Activated T-helper 2 cell treated with anti-CD3 and anti-CD28 coated beads, Interferon-gamma antibody, Interleukin-2, Interleukin-4, amounts not matched to agents 10 μg/mL and 5 μg/mL and 100 μg/mL, durations not matched to agents 14 hours and 24 hours and 36 hours (primary cell): ENCODE data around the gene TGFBI. TPM values are rescaled to one million over a fixed set of nuclear protein-coding genes. Genes with fewer than 3 reads are reported as not detected.
"Not testable (repeated sequence)": the region's sequence is repeated elsewhere in the genome, so short reads cannot be mapped to it uniquely, and the experiment has no call there.

Experiments used
- DNase-seq: peaks from one replicate; pipeline ENCODE4 v3.0.0; 2021; ENCODE audit warnings: low spot score
- H3K27ac Mint-ChIP-seq: one replicate; pipeline ENCODE4 v1.8.0; 2021; ENCODE audit warnings: mixed read lengths
- H3K27me3 Mint-ChIP-seq: one replicate; pipeline ENCODE4 v1.8.0; 2021; ENCODE audit warnings: low read depth, mixed read lengths
- H3K36me3 Mint-ChIP-seq: one replicate; pipeline ENCODE4 v1.8.0; 2021; ENCODE audit warnings: low read depth, mixed read lengths
- H3K4me1 Mint-ChIP-seq: one replicate; pipeline ENCODE4 v1.8.0; 2021; ENCODE audit warnings: low read depth, mixed read lengths
- H3K4me3 Mint-ChIP-seq: one replicate; pipeline ENCODE4 v1.8.0; 2021; ENCODE audit warnings: low read depth, mild to moderate bottlenecking, moderate library complexity, mixed read lengths
- H3K9me3 Mint-ChIP-seq: one replicate; pipeline ENCODE4 v1.8.0; 2021; ENCODE audit warnings: mixed read lengths
- intact Hi-C: fragments of 100-400 bp; cut with micrococcal nuclease; formaldehyde crosslinking; loops from one replicate; pipeline ENCODE4 v1.15.1; 2023
- total RNA-seq: library from RNA; stranded (reverse); gene quantifications from 2 replicates; pipeline ENCODE4 v1.2.3, GENCODE V29; 2022

TGFBI gene
- total RNA-seq, 1 donor from 2014 or later: not detected

DNA sequence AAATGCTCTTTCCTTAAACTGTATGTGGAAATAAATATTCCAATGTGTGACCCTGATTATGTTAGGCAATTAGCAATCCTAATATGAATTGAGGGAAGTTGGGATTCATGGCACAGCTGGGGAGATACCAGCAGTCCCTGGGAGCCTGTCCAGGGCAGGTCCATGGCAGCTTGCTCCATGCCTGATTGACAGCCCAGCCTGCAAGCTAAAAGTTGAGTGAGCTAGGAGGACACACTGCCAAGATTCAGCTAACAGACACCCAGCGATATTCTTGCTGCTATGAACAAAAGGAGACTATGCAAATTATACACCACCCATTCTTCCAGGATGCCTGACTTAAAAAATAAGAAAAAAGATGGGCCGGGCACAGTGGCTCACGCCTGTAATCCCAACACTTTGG lies 6.2 kb downstream of the TGFBI start:
- H3K27me3 Mint-ChIP-seq: peaks cover 14% of the 10 kb centered on the region
- intact Hi-C loops: no loop called here
- no peak overlapping the region for H3K27ac Mint-ChIP-seq
- H3K4me1 Mint-ChIP-seq: peaks cover 19% of the 10 kb centered on the region
- no peaks in the 10 kb centered on the region for H3K36me3 Mint-ChIP-seq
- DNase-seq: no peak
- H3K4me3 Mint-ChIP-seq: no peak overlapping the region
- peaks cover 5% of the 10 kb centered on the region for H3K9me3 Mint-ChIP-seq

GRCh38 chr5:136035837-136036236 lies 7.0 kb downstream of the TGFBI start:
- Mint-ChIP-seq H3K27ac (no peak overlapping the region), H3K4me3 (no peak overlapping the region), H3K27me3 (peaks cover 11% of the 10 kb centered on the region), H3K9me3 (peaks cover 5% of the 10 kb centered on the region), H3K4me1 (peaks cover 19% of the 10 kb centered on the region), H3K36me3 (no peaks in the 10 kb centered on the region)
- DNase-seq: no peak
- intact Hi-C loops: no loop called here

DNA sequence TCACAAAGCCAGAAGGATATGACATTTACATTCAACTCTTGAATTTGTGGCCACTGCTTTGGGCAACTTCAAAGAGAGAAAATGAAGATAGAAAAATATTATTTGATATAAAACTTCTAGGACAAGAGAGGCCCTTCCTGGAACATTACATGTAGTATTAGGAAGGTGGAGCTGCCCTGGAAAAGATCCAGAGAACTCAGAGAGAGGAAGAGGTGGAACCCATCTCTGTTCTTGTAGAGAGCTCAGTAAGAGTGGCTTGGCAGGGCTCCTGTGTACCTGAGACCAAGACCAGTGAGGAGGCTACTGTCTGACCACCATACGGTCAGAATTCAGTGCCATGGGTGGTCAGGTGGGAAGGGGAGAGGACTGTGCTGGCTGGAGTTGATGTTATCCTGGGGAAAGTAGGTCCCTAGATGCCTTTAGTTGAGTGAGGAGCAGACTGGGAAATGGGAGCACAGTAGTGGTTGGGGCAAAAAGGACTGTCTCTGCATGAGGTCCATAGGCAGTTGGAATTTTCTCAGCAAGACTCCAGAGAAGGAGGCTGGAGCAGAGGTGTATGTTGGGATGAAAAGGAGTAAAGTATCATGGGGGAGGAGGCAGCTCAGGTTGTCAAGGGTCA lies 7.6 kb downstream of the TGFBI start:
- peaks cover 12% of the 10 kb centered on the region for H3K27me3 Mint-ChIP-seq
- H3K36me3 Mint-ChIP-seq: no peaks in the 10 kb centered on the region
- no peak overlapping the region for H3K4me3 Mint-ChIP-seq
- H3K27ac Mint-ChIP-seq: peak overlapping the region; percentile 53
- H3K4me1 Mint-ChIP-seq: peaks cover 19% of the 10 kb centered on the region
- intact Hi-C loops: no loop called here
- peaks cover 5% of the 10 kb centered on the region for H3K9me3 Mint-ChIP-seq
- no peak for DNase-seq

- Mint-ChIP-seq H3K27me3 (peaks cover 8% of the 10 kb centered on the region), H3K36me3 (no peaks in the 10 kb centered on the region), H3K27ac (peak overlapping the region; percentile 61), H3K9me3 (peaks cover 5% of the 10 kb centered on the region), H3K4me1 (peaks cover 20% of the 10 kb centered on the region), H3K4me3 (no peak overlapping the region)
- DNase-seq: peak; percentile 15
- intact Hi-C loops: loop anchor here (1.0 kb wide), 1 partner anchor 43 kb away; no protein-coding TSS in a partner anchor
Observed at GRCh38 chr5:136037001-136037705, 8.4 kb downstream of the TGFBI start.

GRCh38 chr5:136038635-136039034 lies 9.8 kb downstream of the TGFBI start:
- H3K27ac Mint-ChIP-seq: no peak overlapping the region
- H3K4me3 Mint-ChIP-seq: no peak overlapping the region
- H3K36me3 Mint-ChIP-seq: no peaks in the 10 kb centered on the region
- DNase-seq: no peak
- peaks cover 27% of the 10 kb centered on the region for H3K4me1 Mint-ChIP-seq
- peaks cover 11% of the 10 kb centered on the region for H3K27me3 Mint-ChIP-seq
- intact Hi-C loops: no loop called here
- peaks cover 5% of the 10 kb centered on the region for H3K9me3 Mint-ChIP-seq

GRCh38 chr5:136039202-136039601 lies 10.4 kb downstream of the TGFBI start:
- DNase-seq: no peak
- intact Hi-C loops: no loop called here
- Mint-ChIP-seq H3K27me3 (peaks cover 11% of the 10 kb centered on the region), H3K36me3 (no peaks in the 10 kb centered on the region), H3K4me1 (peaks cover 27% of the 10 kb centered on the region), H3K9me3 (peaks cover 5% of the 10 kb centered on the region), H3K27ac (no peak overlapping the region), H3K4me3 (no peak overlapping the region)

GRCh38 chr5:136040746-136041415 lies 12.1 kb downstream of the TGFBI start:
- H3K4me3 Mint-ChIP-seq: no peak overlapping the region
- H3K4me1 Mint-ChIP-seq: peaks cover 27% of the 10 kb centered on the region
- intact Hi-C loops: loop anchor here (5.0 kb wide), 1 partner anchor 64 kb away; no protein-coding TSS in a partner anchor
- peaks cover 8% of the 10 kb centered on the region for H3K27me3 Mint-ChIP-seq
- no peak overlapping the region for H3K27ac Mint-ChIP-seq
- H3K9me3 Mint-ChIP-seq: peaks cover 5% of the 10 kb centered on the region
- no peak for DNase-seq
- no peaks in the 10 kb centered on the region for H3K36me3 Mint-ChIP-seq

- intact Hi-C loops: loop anchor here (5.0 kb wide), 1 partner anchor 65 kb away; no protein-coding TSS in a partner anchor
- Mint-ChIP-seq H3K36me3 (no peaks in the 10 kb centered on the region), H3K27ac (no peak overlapping the region), H3K4me3 (no peak overlapping the region), H3K27me3 (peaks cover 8% of the 10 kb centered on the region), H3K9me3 (peaks cover 5% of the 10 kb centered on the region), H3K4me1 (peaks cover 16% of the 10 kb centered on the region)
- no peak for DNase-seq
Observed at GRCh38 chr5:136042156-136042555, 13.4 kb downstream of the TGFBI start.

- H3K4me3 Mint-ChIP-seq: no peak overlapping the region
- intact Hi-C loops: loop anchor here (5.0 kb wide), 1 partner anchor 65 kb away; no protein-coding TSS in a partner anchor
- peaks cover 6% of the 10 kb centered on the region for H3K27me3 Mint-ChIP-seq
- no peak overlapping the region for H3K27ac Mint-ChIP-seq
- peaks cover 10% of the 10 kb centered on the region for H3K4me1 Mint-ChIP-seq
- no peaks in the 10 kb centered on the region for H3K36me3 Mint-ChIP-seq
- no peak for DNase-seq
- peaks cover 1% of the 10 kb centered on the region for H3K9me3 Mint-ChIP-seq
Observed at GRCh38 chr5:136042665-136043121, 13.9 kb downstream of the TGFBI start.

DNA sequence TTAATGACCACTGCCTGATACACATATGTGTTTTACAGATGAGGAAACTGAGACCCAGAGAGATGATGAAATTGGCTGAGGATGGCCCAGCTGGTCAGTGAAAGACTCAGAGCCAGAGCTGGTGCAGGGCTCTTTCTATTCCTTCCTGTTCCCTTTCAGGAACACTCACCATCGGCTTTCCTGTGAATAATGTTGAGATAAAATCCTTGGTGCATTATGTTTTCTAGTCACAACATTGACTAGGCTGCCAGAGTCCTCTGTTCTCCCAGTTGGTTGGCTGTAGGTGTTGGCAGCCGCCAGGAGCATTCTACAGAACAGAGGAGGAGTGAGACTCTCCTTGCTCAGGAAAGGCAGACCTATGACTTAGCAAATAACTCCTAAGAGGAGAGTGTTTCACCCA lies 14.8 kb downstream of the TGFBI start:
- peaks cover 6% of the 10 kb centered on the region for H3K27me3 Mint-ChIP-seq
- no peak for DNase-seq
- intact Hi-C loops: loop anchor here (5.0 kb wide), 1 partner anchor 66 kb away; no protein-coding TSS in a partner anchor

GRCh38 chr5:136043968-136044610 lies 15.3 kb downstream of the TGFBI start:
- H3K4me1 Mint-ChIP-seq: peaks cover 8% of the 10 kb centered on the region
- peaks cover 8% of the 10 kb centered on the region for H3K27me3 Mint-ChIP-seq
- H3K27ac Mint-ChIP-seq: no peak overlapping the region
- H3K9me3 Mint-ChIP-seq: no peaks in the 10 kb centered on the region
- DNase-seq: no peak
- no peak overlapping the region for H3K4me3 Mint-ChIP-seq
- intact Hi-C loops: loop anchor here (5.0 kb wide), 1 partner anchor 67 kb away; no protein-coding TSS in a partner anchor
- H3K36me3 Mint-ChIP-seq: no peaks in the 10 kb centered on the region

More for the DNA sequence above, 14.8 kb downstream of the TGFBI start:
- Mint-ChIP-seq H3K4me1 (peaks cover 8% of the 10 kb centered on the region), H3K27ac (no peak overlapping the region), H3K4me3 (no peak overlapping the region), H3K9me3 (no peaks in the 10 kb centered on the region), H3K36me3 (no peaks in the 10 kb centered on the region)

DNA sequence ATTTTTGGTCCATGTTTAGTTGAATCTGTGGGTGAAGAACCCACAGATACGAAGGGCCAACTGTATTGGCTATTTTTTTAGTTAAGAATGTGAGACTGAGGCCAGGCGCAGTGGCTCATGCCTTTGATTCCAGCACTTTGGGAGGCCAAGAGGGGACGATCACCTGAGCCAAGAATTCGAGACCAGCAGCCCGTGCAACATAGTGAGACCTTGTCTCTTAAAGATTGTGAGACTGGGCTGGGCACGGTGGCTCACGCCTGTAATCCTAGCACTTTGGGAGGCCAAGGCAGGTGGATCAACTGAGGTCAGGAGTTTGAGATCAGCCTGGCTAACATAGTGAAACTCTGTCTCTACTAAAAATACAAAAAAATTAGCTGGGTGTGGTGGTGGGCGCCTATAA lies 16.2 kb downstream of the TGFBI start:
- H3K36me3 Mint-ChIP-seq, intact Hi-C loops, H3K4me3 Mint-ChIP-seq, DNase-seq, H3K4me1 Mint-ChIP-seq, H3K27me3 Mint-ChIP-seq, H3K9me3 Mint-ChIP-seq, H3K27ac Mint-ChIP-seq: not testable (repeated sequence)
